Transverse colon (tissue), 3 donors: ENCODE data around the gene KREMEN1.

Source experiments
- CTCF ChIP-seq, 5 experiments: fragments of 200-600 bp in 3 of 5; fragments of 450-650 bp in 2 of 5; sonication (generic) in 3 of 5; IDR thresholded peaks; 1 replicate in 2 of 5; 2 replicates in 3 of 5; pipeline ENCODE4 v1.5.1; 2016 to 2017; ENCODE audit warnings: antibody characterized with exemption in 5 of 5, inconsistent platforms in 3 of 5, mild to moderate bottlenecking in 2 of 5, moderate library complexity in 1 of 5
- POLR2A ChIP-seq: fragments of 450-650 bp; IDR thresholded peaks from one replicate; pipeline ENCODE4 v1.6.1; 2016; ENCODE audit warnings: antibody characterized with exemption, mild to moderate bottlenecking, moderate library complexity

GRCh38 chr22:29146771-29147170 is 73.9 kb downstream of the KREMEN1 start:
- TF ChIP-seq CTCF (IDR thresholded peaks at IDR 0.05) = no peak
- no peak for TF ChIP-seq POLR2A
